ENCODE data around the gene CTNNA2.

- TF ChIP-seq CTCF (conservative IDR thresholded peaks at IDR 0.05), result no peak
- no peak for TF ChIP-seq EZH2 (IDR thresholded peaks at IDR 0.05; ENCODE audit: low read depth)
These were observed 244.7 kb downstream of the CTNNA2 start for GRCh38 chr2:79757526-79757925.

Data from PC-9 (cell line).